ENCODE measurements around the gene TRABD2A.

Gene TRABD2A

GRCh38 chr2:84855731-84856130, 25.2 kb downstream of the TRABD2A start:
- H3K9me3 ChIP-seq (ENCODE audit: control insufficient read depth in 2 of 2, low read length in 2 of 2) = no peaks in the 10 kb centered on the region
- no peak overlapping the region for H3K9ac ChIP-seq (ENCODE audit: low read depth in 1 of 2, low read length in 2 of 2)
- H3K27ac ChIP-seq (ENCODE audit: low read depth in 2 of 2, low read length in 2 of 2) = no peak overlapping the region
- H3K4me3 ChIP-seq (ENCODE audit: low read length in 2 of 2) = no peak overlapping the region
- H3K4me1 ChIP-seq (ENCODE audit: control insufficient read depth in 2 of 2, insufficient read depth in 2 of 2, low read length in 2 of 2) = peaks cover 0 to 23% of the 10 kb centered on the region in 2 donors
- H3K27me3 ChIP-seq (ENCODE audit: control insufficient read depth in 2 of 2, insufficient read depth in 2 of 2, low read length in 2 of 2) = no peaks in the 10 kb centered on the region
- H3K36me3 ChIP-seq (ENCODE audit: control insufficient read depth in 2 of 2, insufficient read depth in 2 of 2, low read length in 2 of 2) = peaks cover 5% of the 10 kb centered on the region in 2 donors

GRCh38 chr2:84854850-84855249, 26.0 kb downstream of the TRABD2A start:
- H3K36me3 ChIP-seq (ENCODE audit: control insufficient read depth in 2 of 2, insufficient read depth in 2 of 2, low read length in 2 of 2) = peaks cover 5 to 8% of the 10 kb centered on the region in 2 donors
- no peaks in the 10 kb centered on the region for H3K9me3 ChIP-seq (ENCODE audit: control insufficient read depth in 2 of 2, low read length in 2 of 2)
- no peak overlapping the region for H3K4me3 ChIP-seq (ENCODE audit: low read length in 2 of 2)
- H3K27me3 ChIP-seq (ENCODE audit: control insufficient read depth in 2 of 2, insufficient read depth in 2 of 2, low read length in 2 of 2) = no peaks in the 10 kb centered on the region
- H3K4me1 ChIP-seq (ENCODE audit: control insufficient read depth in 2 of 2, insufficient read depth in 2 of 2, low read length in 2 of 2) = peaks cover 0 to 27% of the 10 kb centered on the region in 2 donors
- H3K9ac ChIP-seq (ENCODE audit: low read depth in 1 of 2, low read length in 2 of 2) = no peak overlapping the region
- no peak overlapping the region for H3K27ac ChIP-seq (ENCODE audit: low read depth in 2 of 2, low read length in 2 of 2)

- H3K27ac ChIP-seq (ENCODE audit: low read depth in 2 of 2, low read length in 2 of 2) = no peak overlapping the region
- H3K4me1 ChIP-seq (ENCODE audit: control insufficient read depth in 2 of 2, insufficient read depth in 2 of 2, low read length in 2 of 2) = peaks cover 6 to 32% of the 10 kb centered on the region in 2 donors
- H3K9ac ChIP-seq (ENCODE audit: low read depth in 1 of 2, low read length in 2 of 2) = no peak overlapping the region
- no peaks in the 10 kb centered on the region for H3K27me3 ChIP-seq (ENCODE audit: control insufficient read depth in 2 of 2, insufficient read depth in 2 of 2, low read length in 2 of 2)
- peaks cover 5 to 11% of the 10 kb centered on the region in 2 donors for H3K36me3 ChIP-seq (ENCODE audit: control insufficient read depth in 2 of 2, insufficient read depth in 2 of 2, low read length in 2 of 2)
- H3K9me3 ChIP-seq (ENCODE audit: control insufficient read depth in 2 of 2, low read length in 2 of 2) = no peaks in the 10 kb centered on the region
- H3K4me3 ChIP-seq (ENCODE audit: low read length in 2 of 2) = no peak overlapping the region
Observed at GRCh38 chr2:84851876-84852275, 29.0 kb downstream of the TRABD2A start.

GRCh38 chr2:84850471-84850870, 30.4 kb downstream of the TRABD2A start:
- Histone ChIP-seq H3K36me3 (ENCODE audit: control insufficient read depth in 2 of 2, insufficient read depth in 2 of 2, low read length in 2 of 2) (peaks cover 5 to 11% of the 10 kb centered on the region in 2 donors), H3K27ac (ENCODE audit: low read depth in 2 of 2, low read length in 2 of 2) (no peak overlapping the region), H3K4me3 (ENCODE audit: low read length in 2 of 2) (no peak overlapping the region), H3K9me3 (ENCODE audit: control insufficient read depth in 2 of 2, low read length in 2 of 2) (no peaks in the 10 kb centered on the region), H3K27me3 (ENCODE audit: control insufficient read depth in 2 of 2, insufficient read depth in 2 of 2, low read length in 2 of 2) (no peaks in the 10 kb centered on the region), H3K4me1 (ENCODE audit: control insufficient read depth in 2 of 2, insufficient read depth in 2 of 2, low read length in 2 of 2) (peaks cover 9 to 38% of the 10 kb centered on the region in 2 donors), H3K9ac (ENCODE audit: low read depth in 1 of 2, low read length in 2 of 2) (no peak overlapping the region)

- peaks cover 9 to 38% of the 10 kb centered on the region in 2 donors for H3K4me1 ChIP-seq (ENCODE audit: control insufficient read depth in 2 of 2, insufficient read depth in 2 of 2, low read length in 2 of 2)
- H3K27ac ChIP-seq (ENCODE audit: low read depth in 2 of 2, low read length in 2 of 2) = peak overlapping the region in 1 of 2 donors; percentile 41
- H3K9me3 ChIP-seq (ENCODE audit: control insufficient read depth in 2 of 2, low read length in 2 of 2) = no peaks in the 10 kb centered on the region
- no peaks in the 10 kb centered on the region for H3K27me3 ChIP-seq (ENCODE audit: control insufficient read depth in 2 of 2, insufficient read depth in 2 of 2, low read length in 2 of 2)
- H3K4me3 ChIP-seq (ENCODE audit: low read length in 2 of 2) = peak overlapping the region in 1 of 2 donors; percentile 2
- H3K36me3 ChIP-seq (ENCODE audit: control insufficient read depth in 2 of 2, insufficient read depth in 2 of 2, low read length in 2 of 2) = peaks cover 5 to 11% of the 10 kb centered on the region in 2 donors
- no peak overlapping the region for H3K9ac ChIP-seq (ENCODE audit: low read depth in 1 of 2, low read length in 2 of 2)
Observed at GRCh38 chr2:84849271-84849952, 31.5 kb downstream of the TRABD2A start.

GRCh38 chr2:84847326-84848050, 33.4 kb downstream of the TRABD2A start:
- peaks cover 9 to 38% of the 10 kb centered on the region in 2 donors for H3K4me1 ChIP-seq (ENCODE audit: control insufficient read depth in 2 of 2, insufficient read depth in 2 of 2, low read length in 2 of 2)

GRCh38 chr2:84846741-84847142, 34.1 kb downstream of the TRABD2A start:
- Histone ChIP-seq H3K4me1 (ENCODE audit: control insufficient read depth in 2 of 2, insufficient read depth in 2 of 2, low read length in 2 of 2) (peaks cover 9 to 38% of the 10 kb centered on the region in 2 donors), H3K4me3 (ENCODE audit: low read length in 2 of 2) (no peak overlapping the region), H3K9me3 (ENCODE audit: control insufficient read depth in 2 of 2, low read length in 2 of 2) (no peaks in the 10 kb centered on the region), H3K36me3 (ENCODE audit: control insufficient read depth in 2 of 2, insufficient read depth in 2 of 2, low read length in 2 of 2) (peaks cover 5 to 11% of the 10 kb centered on the region in 2 donors), H3K27me3 (ENCODE audit: control insufficient read depth in 2 of 2, insufficient read depth in 2 of 2, low read length in 2 of 2) (no peaks in the 10 kb centered on the region), H3K27ac (ENCODE audit: low read depth in 2 of 2, low read length in 2 of 2) (peak overlapping the region; percentile 56 to 62), H3K9ac (ENCODE audit: low read depth in 1 of 2, low read length in 2 of 2) (no peak overlapping the region)

More at GRCh38 chr2:84847326-84848050, 33.4 kb downstream of the TRABD2A start:
- no peak overlapping the region for H3K9ac ChIP-seq (ENCODE audit: low read depth in 1 of 2, low read length in 2 of 2)
- peak overlapping the region; percentile 56 to 62 for H3K27ac ChIP-seq (ENCODE audit: low read depth in 2 of 2, low read length in 2 of 2)
- no peaks in the 10 kb centered on the region for H3K27me3 ChIP-seq (ENCODE audit: control insufficient read depth in 2 of 2, insufficient read depth in 2 of 2, low read length in 2 of 2)
- no peaks in the 10 kb centered on the region for H3K9me3 ChIP-seq (ENCODE audit: control insufficient read depth in 2 of 2, low read length in 2 of 2)
- peaks cover 5 to 11% of the 10 kb centered on the region in 2 donors for H3K36me3 ChIP-seq (ENCODE audit: control insufficient read depth in 2 of 2, insufficient read depth in 2 of 2, low read length in 2 of 2)
- H3K4me3 ChIP-seq (ENCODE audit: low read length in 2 of 2) = no peak overlapping the region

GRCh38 chr2:84846041-84846663, 34.7 kb downstream of the TRABD2A start:
- no peak overlapping the region for H3K9ac ChIP-seq (ENCODE audit: low read depth in 1 of 2, low read length in 2 of 2)
- peaks cover 9 to 37% of the 10 kb centered on the region in 2 donors for H3K4me1 ChIP-seq (ENCODE audit: control insufficient read depth in 2 of 2, insufficient read depth in 2 of 2, low read length in 2 of 2)
- no peaks in the 10 kb centered on the region for H3K9me3 ChIP-seq (ENCODE audit: control insufficient read depth in 2 of 2, low read length in 2 of 2)
- no peak overlapping the region for H3K4me3 ChIP-seq (ENCODE audit: low read length in 2 of 2)
- peak overlapping the region; percentile 56 to 62 for H3K27ac ChIP-seq (ENCODE audit: low read depth in 2 of 2, low read length in 2 of 2)
- peaks cover 6 to 12% of the 10 kb centered on the region in 2 donors for H3K36me3 ChIP-seq (ENCODE audit: control insufficient read depth in 2 of 2, insufficient read depth in 2 of 2, low read length in 2 of 2)
- H3K27me3 ChIP-seq (ENCODE audit: control insufficient read depth in 2 of 2, insufficient read depth in 2 of 2, low read length in 2 of 2) = no peaks in the 10 kb centered on the region

- Histone ChIP-seq H3K9me3 (ENCODE audit: control insufficient read depth in 2 of 2, low read length in 2 of 2) (no peaks in the 10 kb centered on the region), H3K27me3 (ENCODE audit: control insufficient read depth in 2 of 2, insufficient read depth in 2 of 2, low read length in 2 of 2) (no peaks in the 10 kb centered on the region), H3K27ac (ENCODE audit: low read depth in 2 of 2, low read length in 2 of 2) (no peak overlapping the region), H3K4me1 (ENCODE audit: control insufficient read depth in 2 of 2, insufficient read depth in 2 of 2, low read length in 2 of 2) (peaks cover 9 to 21% of the 10 kb centered on the region in 2 donors), H3K9ac (ENCODE audit: low read depth in 1 of 2, low read length in 2 of 2) (no peak overlapping the region), H3K36me3 (ENCODE audit: control insufficient read depth in 2 of 2, insufficient read depth in 2 of 2, low read length in 2 of 2) (peaks cover 5 to 8% of the 10 kb centered on the region in 2 donors), H3K4me3 (ENCODE audit: low read length in 2 of 2) (no peak overlapping the region)
Observed at GRCh38 chr2:84844141-84844540, 36.7 kb downstream of the TRABD2A start.

- Histone ChIP-seq H3K9me3 (ENCODE audit: control insufficient read depth in 2 of 2, low read length in 2 of 2) (peaks cover 0 to 2% of the 10 kb centered on the region in 2 donors), H3K9ac (ENCODE audit: low read depth in 1 of 2, low read length in 2 of 2) (no peak overlapping the region), H3K27me3 (ENCODE audit: control insufficient read depth in 2 of 2, insufficient read depth in 2 of 2, low read length in 2 of 2) (no peaks in the 10 kb centered on the region), H3K27ac (ENCODE audit: low read depth in 2 of 2, low read length in 2 of 2) (no peak overlapping the region), H3K36me3 (ENCODE audit: control insufficient read depth in 2 of 2, insufficient read depth in 2 of 2, low read length in 2 of 2) (peaks cover 19 to 26% of the 10 kb centered on the region in 2 donors), H3K4me1 (ENCODE audit: control insufficient read depth in 2 of 2, insufficient read depth in 2 of 2, low read length in 2 of 2) (peaks cover under 1 to 5% of the 10 kb centered on the region in 2 donors), H3K4me3 (ENCODE audit: low read length in 2 of 2) (no peak overlapping the region)
Observed at GRCh38 chr2:84841577-84841976, 39.3 kb downstream of the TRABD2A start.
